NCI-H69 (cell line): ENCODE results near the gene CETN3.

Experiments
- DNase-seq: peaks from one replicate; lab custom pipeline; 2025; lab: John Stamatoyannopoulos, UW

The CETN3 gene

DNA sequence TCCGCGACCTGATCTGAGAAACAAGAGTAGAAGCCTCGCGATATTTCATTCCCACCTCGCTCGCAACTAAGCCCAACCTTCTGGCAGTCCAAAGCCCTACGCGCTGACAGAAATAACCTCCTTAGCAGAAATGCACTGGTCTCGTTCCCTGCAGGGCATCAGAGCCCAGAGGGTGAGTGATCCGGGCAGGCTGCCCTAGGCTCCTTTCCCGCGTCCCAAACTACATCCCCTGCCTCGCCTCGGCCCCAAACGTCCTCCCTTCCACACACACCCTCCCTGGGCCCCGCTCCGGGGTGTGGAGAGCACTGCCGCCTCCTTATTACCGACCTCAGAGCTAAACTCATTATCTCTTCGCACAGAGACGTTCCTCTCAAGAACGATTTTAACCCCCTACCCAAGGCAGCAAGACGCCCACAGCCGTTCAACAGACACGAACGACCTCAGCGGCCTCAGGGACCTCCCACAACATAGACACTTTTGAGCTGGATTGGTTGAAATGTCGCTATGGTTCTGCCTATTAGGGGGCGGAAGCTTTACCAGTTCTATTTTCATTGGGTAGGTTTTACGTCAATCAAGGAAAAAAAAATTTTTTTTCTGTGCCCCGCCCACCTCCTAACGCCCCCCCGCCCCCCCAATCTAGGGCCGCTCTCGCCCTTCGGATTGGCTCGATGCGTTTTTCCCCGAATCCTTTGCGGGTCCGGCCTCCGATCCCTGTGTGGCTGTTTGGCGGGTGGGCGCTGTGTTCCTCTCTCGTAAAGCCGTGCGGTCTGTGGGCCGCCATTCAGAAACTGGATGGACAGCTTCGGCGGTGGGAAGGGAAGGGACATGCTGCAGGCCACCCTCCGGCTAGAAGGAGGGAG lies at the start of gene CETN3:
Gene CETN3, minus strand, starts transcription at position 439 of the 860 bp plus-strand sequence. Its CDS starts 95 bp downstream, at position 344.
- DNase-seq: peak; percentile 100

DNA sequence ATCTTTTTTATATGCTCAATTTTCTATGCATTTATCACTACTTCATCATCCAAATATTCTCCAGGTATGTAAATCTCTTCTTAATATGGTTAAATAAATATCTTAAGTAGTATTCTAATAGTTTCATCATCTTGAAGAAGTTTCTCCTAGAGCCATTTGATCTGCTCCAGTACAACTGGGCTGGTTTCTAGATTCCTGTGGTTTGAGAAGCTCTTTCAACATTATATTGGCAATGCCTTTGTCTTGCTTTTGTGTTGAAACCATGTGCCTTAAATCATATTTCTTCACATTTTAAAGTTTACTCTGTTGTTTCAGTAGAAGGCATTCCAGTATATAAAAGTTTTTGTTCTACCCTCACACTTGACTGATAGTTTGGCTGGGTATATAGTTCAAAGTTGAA lies 37.4 kb upstream of the CETN3 start:
- no peak for DNase-seq

DNA sequence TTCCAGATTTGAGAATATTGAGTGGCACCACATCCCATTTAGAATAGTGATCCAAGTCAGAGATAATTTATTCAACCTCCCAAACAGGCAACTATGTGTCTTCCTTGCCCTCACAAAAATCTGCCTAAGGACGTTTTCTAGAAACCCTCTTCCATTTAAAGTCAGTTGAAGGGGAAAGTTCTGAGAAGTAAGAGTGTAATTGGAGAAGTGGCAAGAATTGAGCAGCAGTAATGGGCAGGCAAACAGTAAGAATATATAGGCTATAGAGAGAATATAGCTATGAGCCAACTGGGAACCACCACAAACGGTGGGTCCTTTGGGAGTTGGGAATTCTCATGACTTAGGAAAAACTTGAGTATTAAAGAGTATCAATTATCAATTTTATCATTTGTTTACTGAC lies 31.1 kb upstream of the CETN3 start:
- no peak for DNase-seq

DNA sequence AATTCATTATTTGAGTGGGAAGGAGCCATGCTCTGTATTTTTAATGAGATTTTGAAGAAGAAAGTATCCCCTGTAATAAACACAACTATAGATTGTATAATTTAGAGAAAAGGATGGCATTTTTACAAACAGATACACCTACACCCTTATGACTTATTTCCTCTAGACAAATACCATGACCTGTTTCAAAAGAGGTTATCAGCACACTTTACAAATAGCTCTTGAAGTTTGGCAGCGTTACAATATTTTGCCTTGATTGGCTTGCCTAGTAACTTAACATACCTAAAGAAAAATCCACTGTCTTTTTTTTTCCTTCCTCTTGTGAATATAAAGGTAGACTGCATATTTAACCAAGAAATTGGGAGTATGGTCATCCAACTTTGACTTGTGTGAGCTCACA lies 28.5 kb upstream of the CETN3 start:
- DNase-seq: peak; percentile 19

DNA sequence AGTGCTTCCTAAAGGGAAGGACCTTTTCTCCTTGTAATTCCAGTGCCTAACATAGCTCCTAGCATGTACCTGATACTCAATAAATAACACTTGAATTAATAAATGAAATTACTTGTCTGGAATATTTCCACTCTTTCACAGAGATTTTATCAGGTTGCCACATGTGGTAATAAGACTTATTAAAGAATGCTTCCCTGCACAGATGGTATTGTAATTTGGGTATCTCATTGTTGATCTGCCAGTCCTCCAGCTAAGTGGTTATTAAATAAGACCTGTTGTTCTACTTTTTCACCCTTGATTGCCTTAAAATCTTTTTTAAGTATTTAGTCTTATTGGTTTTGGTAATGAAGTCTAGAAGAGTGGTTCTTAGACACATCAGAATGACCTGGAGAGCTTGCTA lies 28.1 kb upstream of the CETN3 start:
- DNase-seq: no peak

DNA sequence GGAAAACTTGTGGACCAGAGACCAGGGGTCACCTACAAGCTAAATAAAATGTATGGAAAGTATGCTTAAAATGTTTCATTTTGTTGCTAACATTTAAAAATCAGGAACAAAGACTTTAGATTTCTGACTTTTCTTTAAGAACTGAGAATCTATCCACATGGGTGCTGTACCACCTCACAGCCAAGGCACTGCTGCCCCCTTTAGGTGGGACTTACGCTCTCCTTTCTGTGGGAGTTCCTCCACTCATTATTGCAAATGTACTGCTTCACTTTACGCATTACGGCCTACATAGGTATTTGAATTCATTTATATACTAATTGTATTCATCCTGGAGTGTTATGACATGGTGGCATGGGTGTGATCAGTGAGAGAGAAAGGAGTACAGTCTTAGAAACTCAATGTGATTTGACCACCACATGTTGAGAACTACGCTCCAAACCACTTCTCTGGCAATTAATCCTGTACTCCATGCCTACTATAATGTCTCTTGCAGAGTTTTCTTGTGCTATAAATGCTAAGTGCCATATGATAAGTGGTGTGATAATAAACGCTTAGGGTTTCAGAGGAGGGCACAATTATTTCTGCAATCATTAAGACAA lies 24.7 kb upstream of the CETN3 start:
- DNase-seq: peak; percentile 68

DNA sequence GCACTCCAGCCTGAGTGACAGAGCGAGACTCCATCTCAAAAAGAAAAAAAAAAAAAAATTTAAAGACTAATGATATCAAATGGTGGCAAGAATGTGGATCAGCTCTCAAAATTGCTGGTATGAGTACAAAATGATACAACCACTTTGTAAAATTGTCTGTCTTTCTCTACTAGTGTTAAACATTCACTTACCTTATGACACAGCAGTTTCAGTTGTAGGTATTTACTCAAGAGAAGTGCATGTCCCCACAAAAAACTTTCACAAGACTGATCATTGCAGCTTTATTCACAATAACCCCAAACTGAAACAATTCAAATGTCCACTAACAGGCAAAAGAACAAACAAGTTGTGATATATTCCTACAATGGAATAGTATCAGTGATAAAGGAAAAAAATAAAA lies 14.7 kb upstream of the CETN3 start:
- no peak for DNase-seq

DNA sequence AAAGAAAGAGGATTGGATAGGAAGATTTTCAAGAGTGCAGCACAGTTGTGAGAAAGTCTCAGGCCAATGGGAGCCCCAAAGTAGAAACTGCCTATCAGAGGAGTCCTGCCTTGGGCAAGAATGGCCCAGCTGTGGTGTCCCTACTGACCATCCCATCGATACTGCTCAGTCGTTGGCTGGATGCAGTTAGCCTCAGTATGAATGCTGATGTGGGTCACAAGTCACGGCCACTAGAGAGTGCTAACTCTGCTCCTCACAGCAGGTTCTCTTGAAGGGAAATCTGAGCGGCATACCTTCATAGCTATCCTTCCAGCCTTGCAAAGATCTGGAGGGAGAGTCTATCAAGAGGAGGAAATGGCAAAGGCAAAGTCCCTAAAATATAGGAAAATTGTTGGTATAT lies 11.6 kb upstream of the CETN3 start:
- DNase-seq: peak; percentile 49

DNA sequence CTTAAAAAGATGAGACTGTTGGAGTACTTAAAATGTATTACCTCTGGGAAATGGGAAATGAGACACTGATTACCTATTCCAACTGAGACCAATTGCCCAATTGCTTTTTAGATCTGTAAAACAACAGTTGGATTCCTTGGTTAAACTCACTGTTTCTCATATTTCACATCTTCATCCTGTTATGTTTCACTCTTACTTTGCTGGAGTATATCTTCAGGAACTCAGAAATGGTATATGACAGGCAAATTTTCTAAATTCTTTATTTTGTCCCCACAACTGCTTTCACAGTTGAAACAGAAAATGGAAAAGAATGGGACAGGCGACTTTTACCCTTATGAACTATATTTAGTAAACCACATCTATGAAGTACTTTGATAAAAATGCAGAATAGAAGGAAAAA lies 8.7 kb upstream of the CETN3 start:
- DNase-seq: no peak

DNA sequence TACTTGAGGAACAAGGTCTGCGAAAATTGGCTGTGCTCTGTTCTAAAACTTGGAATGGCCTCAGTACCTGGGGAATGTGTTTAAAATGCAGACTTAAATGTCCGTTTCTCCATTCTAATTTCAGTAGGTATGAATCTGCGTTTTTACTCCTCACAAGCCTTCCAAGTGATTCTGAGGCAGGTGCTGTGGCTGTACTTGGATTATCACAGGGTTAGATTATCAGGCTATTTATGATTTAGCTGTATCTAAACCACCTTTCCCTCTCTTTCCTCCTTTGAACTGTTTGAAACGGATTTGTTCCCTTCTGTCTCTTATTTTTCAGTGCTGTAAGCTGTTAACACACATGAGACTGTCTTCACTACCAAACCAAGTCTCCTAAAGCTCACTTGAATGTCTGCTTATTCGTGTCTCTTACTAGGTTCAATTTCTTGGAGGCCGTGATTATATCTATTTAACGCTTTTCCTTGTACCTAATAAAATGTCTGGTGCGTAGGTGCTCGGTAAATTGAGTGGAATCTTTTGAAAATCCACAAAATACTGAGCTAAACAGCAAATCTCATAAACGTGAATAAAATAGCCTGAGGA lies 714 bp upstream of the CETN3 start:
- DNase-seq: peak; percentile 70

DNA sequence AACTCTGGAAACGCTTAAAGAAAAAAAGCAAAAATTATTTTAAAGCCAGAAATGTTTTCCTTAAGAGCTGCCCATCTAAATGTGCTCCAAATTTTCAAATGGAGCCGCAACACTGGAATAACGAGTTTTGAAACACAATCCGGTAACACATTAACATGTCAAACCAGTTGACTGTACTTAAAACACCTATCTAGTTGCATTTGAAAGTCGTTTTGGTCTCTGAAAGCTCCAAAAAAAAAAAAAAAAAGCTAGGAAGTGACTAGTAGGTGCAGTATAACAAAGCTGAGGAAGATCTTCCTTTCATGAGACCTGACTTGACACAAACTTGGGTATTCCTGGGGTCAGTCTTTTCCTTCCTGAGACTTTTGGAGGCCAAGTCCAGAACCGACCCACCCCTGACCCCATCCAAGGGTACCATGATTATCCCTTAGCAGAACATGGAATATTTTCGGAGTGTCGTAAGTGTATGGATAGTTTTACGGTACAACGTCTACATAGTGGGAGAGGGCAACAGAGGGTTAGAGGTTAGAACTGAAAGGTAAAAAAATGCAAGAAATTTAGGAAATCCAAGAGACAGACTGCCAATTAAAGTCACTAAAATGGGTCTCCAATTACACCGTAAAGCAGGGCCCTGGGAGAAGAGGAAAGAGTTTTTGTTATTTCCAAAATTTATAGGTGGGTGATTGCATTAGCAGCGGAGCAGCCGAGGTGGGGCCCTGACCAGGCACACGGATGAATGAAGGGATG lies 812 bp downstream of the CETN3 start:
- peak; percentile 74 for DNase-seq

DNA sequence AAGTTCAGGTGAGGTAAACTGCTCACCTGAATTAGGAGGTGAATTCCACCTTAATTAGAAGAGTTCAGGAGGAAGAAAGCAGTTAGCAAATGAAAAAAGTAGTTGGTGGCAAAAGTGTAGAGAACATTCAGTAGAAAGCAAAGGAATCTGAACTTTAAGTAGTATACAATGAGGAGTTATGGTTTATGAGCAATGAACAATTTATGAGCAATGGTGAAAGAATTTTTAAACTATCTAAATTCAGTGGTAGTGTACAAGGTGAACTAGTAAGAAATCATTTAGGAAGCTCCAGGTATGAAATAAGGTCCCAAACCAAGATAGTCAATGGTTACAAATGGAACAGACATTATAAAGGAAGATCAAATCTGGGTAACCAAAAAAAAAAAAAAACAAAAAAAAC lies 3.1 kb downstream of the CETN3 start:
- no peak for DNase-seq

DNA sequence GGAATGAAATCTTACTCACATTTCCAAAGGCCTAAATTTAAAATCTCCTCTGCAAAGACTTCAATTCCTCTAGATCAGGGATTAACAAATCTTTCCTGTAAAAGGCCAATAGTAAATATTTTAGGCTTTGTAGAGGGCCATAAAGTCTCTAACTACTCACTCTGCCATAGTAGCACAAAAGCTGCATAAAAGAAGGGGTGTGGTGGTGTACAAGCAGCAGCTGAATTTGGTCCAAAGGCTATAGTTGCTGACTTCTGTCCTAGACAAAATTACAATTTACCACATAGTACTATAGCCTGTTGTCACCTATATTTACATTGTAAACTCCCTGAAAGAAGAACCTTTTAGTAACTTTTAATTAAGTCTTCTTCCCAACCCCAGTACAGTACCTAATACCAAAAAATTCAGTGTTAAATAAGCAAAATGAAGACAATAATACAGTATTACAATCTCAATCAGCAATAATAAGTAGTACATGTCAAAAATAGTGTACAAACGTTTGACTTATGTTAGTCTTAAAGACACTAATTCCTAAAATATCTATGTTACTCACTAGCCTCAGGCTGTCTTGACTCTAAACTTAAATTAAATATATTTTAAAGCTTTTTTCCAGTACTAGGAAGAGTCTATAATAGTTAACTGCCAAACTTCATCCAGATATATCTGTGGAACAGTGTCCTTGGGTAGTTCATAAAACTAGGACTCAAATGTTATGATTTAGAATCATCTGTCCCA lies 6.9 kb downstream of the CETN3 start:
- DNase-seq: no peak

DNA sequence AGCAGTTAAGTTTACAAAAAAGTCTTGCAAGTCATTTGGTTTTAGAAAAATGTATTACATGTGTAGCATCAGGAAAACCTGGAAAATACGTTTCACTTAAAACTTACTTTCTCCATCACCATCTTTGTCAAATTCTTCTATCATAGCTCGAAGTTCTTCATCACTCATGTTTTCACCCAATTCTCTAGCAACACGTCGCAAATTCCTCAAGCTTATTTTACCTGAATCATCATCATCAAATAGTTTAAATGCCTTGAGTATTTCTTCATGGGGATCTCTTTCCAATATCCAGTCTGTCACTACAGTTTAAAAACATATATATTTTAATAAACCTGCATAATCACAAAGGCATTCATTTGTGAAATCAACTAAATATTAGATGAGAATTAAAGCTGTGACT lies 10.3 kb downstream of the CETN3 start:
- DNase-seq: no peak

DNA sequence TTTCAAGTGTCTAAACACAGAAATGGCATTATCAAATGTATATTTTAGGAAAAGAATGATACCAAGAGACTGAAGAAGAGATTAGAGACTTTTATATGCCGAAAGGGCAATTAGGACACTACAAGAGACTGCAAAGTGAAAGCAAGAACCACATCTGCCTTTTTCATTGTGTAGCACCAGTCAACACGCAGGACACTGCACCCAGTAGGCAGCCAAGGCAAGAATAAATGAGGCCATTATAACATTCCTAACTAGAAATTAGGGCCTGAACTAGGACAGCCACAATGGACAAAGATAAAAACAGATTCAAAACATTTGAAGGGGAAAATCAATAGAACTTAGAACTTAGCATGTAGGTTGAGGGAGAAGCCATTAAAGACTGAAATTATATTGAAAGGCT lies 10.8 kb downstream of the CETN3 start:
- DNase-seq: no peak

DNA sequence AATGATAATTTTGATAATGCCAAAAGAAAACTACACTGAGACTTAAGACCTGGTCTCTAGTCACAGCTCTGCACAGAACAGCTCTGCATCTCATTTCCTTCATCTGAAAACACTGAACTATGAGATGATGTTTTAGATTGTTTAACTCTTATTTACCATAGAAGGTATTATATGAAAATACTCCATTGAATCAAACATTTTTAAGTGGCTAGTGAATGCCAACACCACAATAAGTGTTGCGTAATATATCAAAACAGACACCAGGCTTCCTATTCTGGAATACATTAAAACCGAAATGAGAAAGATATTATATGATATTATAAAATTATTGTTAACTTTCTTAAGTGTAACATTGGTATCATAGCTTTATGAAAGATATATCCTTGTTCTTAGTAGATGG lies 14.6 kb downstream of the CETN3 start:
- no peak for DNase-seq

DNA sequence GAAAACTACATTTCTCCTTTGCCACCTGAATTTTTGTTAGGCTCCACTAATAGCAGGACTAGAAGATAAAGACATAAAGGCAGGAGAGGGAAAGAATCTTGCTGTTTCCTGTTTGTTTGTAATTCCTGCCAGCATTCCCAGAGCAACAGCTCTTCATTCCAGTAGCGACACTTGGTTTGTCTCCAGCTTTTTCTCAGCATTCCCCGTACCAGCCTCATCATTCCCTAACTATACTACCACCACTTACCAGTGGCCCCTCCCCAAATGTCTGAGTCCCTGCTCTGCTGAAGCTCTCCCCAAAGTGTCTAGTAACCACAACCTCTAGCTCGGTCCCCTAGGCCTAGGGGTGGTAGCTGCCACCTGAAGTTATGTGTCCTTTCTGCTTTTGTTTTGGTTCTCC lies 18.6 kb downstream of the CETN3 start:
- no peak for DNase-seq

DNA sequence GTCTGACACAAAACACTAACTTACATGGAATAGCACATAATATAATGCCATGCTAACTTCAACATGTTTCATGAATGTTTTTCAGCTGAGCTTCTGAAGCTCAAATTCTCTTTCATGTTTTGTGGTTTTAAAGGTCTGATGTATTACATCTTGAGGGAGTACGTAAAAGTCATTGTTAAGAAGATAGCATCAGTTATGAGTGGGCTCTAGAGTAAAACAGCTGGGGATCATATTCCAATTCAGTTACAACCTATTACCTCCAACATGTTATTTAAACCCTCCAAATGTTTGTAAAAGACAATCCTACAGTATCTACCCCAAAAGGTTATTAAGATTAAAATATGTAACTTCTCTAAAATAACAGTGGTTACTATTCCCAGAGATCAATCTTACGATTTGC lies 19.2 kb downstream of the CETN3 start:
- DNase-seq: no peak

DNA sequence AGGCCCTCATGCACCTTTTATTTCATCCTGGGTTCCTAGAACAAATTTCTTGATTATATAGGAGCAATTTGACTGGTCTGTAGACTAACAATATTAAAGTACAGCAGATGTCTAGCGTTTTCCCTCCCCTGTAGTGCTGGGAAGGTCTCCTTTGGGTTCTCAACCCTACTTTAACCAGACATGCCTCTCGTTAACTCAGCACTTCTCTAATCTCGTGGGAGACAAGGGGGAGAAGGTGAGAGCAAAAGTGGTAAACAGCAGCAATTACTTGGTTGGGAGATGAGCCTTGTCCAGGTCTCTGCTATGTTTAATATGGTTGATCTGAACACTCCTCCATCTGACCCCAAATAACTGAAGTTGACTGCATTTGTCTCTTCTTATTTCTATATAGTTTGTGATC lies 22.0 kb downstream of the CETN3 start:
- no peak for DNase-seq

DNA sequence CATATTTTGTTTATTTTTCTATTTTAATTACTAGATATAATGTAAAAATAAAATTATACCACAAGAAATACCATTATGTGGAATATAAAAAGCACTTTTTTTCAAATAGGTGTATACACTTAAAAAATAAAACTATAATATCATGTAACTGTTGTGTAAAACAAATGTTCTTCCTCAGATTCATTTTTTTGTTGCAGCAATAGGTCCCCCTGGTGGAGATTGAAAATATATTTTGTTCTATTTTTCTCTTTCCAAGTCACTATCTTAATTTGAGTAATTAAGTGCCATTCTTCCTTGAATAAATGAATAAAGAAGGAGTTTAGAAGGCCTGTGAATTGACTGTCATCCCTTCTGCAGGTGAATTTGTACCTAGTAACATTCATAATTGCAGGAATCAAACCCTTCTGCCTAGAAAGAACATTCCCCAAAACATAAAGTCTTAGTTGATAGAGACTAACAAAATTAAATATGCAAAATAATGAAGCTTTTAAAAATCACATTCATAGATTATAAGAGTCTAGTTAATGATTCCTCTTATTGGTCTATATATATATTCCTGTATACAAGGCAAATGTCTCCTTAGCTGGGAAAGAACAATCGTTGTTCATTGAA lies 23.4 kb downstream of the CETN3 start:
- DNase-seq: peak; percentile 51

DNA sequence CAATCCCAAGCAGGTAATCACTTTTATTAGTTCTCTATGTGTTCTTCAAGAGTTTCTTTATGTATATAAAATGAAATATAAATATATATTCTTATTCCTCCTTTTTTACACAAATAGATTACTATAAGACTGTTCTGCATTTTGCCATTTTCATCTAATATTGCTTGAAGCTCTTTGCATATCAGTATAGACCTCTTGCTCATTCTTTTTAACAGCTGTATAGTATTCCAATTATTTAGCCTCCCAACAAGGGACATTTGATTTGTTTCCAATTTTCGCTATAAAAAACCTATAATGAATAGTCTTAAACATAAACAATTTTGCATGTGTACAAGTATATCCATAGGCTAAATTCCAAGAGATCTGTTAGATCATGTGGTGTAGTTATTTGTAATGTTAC lies 25.2 kb downstream of the CETN3 start:
- DNase-seq: no peak

DNA sequence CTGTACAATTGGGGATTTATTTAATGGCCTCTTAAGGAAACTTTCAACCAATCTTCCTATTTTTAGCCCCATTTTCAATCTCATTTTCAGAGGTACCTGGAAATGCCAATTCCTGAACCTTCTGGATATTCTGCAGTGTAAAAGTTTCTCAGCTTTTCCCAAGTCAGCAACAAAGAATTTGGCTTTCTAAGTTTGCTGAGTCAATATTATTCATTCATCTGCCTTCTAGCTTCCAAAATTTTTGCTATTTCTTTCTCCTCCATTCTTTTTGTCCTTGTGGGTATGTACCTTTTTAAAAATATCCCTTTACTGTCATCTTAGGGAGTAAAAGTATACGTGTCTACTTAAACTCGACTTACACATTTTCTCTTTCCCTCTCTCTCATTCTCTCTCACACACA lies 25.7 kb downstream of the CETN3 start:
- DNase-seq: no peak
